HG02763 (cell line): ENCODE results near the gene FAM170B.

Experiments used
- ATAC-seq: cut with Tn5 transposase; IDR thresholded peaks from one replicate; pipeline ENCODE4 v1.9.1; 2021; ENCODE audit warnings: mild to moderate bottlenecking, moderate library complexity; ENCODE audit not compliant: unreplicated experiment

FAM170B gene

GRCh38 chr10:49128854-49129253 is 5.0 kb downstream of the FAM170B start:
- ATAC-seq, result no peak

- ATAC-seq, result no peak
These were observed 9.6 kb downstream of the FAM170B start for GRCh38 chr10:49123981-49124950.

- no peak for ATAC-seq
These were observed 12.9 kb downstream of the FAM170B start for GRCh38 chr10:49120911-49121310.

GRCh38 chr10:49119746-49120145 is 14.1 kb downstream of the FAM170B start:
- ATAC-seq, result no peak

GRCh38 chr10:49118430-49119074 is 15.3 kb downstream of the FAM170B start:
- no peak for ATAC-seq

GRCh38 chr10:49117376-49118070 is 16.3 kb downstream of the FAM170B start:
- ATAC-seq, result no peak

GRCh38 chr10:49116509-49117375 is 17.1 kb downstream of the FAM170B start:
- ATAC-seq, result no peak

GRCh38 chr10:49115796-49116508 is 17.9 kb downstream of the FAM170B start:
- ATAC-seq, result no peak

GRCh38 chr10:49115015-49115795 is 18.6 kb downstream of the FAM170B start, which contains the start of gene VSTM4:
Gene VSTM4 (minus strand): TSS chr10:49115522. CDS start chr10:49115485, 37 bp downstream.
- ATAC-seq, result no peak

- no peak for ATAC-seq
These were observed 19.2 kb downstream of the FAM170B start for GRCh38 chr10:49114718-49115014.

GRCh38 chr10:49113741-49114141 is 20.1 kb downstream of the FAM170B start:
- ATAC-seq, result no peak

- no peak for ATAC-seq
These were observed 21.0 kb downstream of the FAM170B start for GRCh38 chr10:49112851-49113250.

- no peak for ATAC-seq
These were observed 21.7 kb downstream of the FAM170B start for GRCh38 chr10:49112098-49112497.

GRCh38 chr10:49111320-49111698 is 22.5 kb downstream of the FAM170B start:
- ATAC-seq, result no peak

GRCh38 chr10:49110684-49111319 is 23.0 kb downstream of the FAM170B start:
- no peak for ATAC-seq

GRCh38 chr10:49109669-49110340 is 24.0 kb downstream of the FAM170B start:
- ATAC-seq, result no peak

- no peak for ATAC-seq
These were observed 25.2 kb downstream of the FAM170B start for GRCh38 chr10:49108656-49109055.

- no peak for ATAC-seq
These were observed 25.9 kb downstream of the FAM170B start for GRCh38 chr10:49107887-49108267.
